ENCODE results near the gene FAM32A. TPM values are rescaled to one million over a fixed set of nuclear protein-coding genes. Genes with fewer than 3 reads are reported as not detected.

FAM32A gene
- total and polyA plus RNA-seq, 2 of the 8 experiments (the other 6 are each of a cell fraction or from before 2014, with no cell fraction given) = 75.6 to 105 TPM

DNA sequence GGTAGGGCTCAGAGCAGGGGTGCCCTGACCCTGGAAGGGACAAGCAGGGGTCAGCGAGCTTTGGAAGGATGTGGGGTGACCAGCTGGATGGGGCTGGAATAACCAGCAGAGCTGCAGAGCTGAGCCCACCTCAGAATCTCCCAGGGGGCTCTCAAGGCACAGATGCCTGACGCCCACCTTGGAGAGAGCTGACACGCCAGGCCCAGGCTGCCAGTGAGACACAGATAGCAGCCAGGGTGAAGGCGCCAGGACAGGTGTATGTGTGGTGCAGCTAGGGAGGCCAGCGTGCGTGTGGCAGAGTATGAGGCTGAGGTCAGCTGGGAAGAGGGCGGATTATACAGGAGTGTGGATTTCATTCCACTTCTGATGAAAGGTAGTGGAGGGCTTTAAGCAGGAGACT, 21.4 kb downstream of the FAM32A start:
- 86% methylated on average over 7 of the region's 7 CpGs; no CpG with 5 or more reads in 1 of the 2 experiments for WGBS, 2 experiments (ENCODE audit: extremely low coverage in 1 of 2, insufficient coverage in 1 of 2, insufficient read length in 1 of 2, insufficient replicate concordance in 2 of 2, low coverage in 1 of 2, low lambda C conversion rate in 2 of 2, missing lambda C conversion rate in 1 of 2)
- H3K27ac ChIP-seq (ENCODE audit: low read depth, low read length) = no peak overlapping the region
- POLR2A ChIA-PET (ENCODE audit: partially characterized antibody) = interaction anchor here (0.8 to 1.2 kb wide), 2 partner anchors 17 to 21 kb away, joined by 3 read pairs; partner anchors contain the start of gene FAM32A
- TF ChIP-seq ZNF274 (IDR thresholded peaks at IDR 0.05; ENCODE audit: borderline replicate concordance, extremely low read depth, low read length) = no peak
- TF ChIP-seq CREB1 (IDR thresholded peaks at IDR 0.05) = no peak
- TF ChIP-seq, protein P1, sequence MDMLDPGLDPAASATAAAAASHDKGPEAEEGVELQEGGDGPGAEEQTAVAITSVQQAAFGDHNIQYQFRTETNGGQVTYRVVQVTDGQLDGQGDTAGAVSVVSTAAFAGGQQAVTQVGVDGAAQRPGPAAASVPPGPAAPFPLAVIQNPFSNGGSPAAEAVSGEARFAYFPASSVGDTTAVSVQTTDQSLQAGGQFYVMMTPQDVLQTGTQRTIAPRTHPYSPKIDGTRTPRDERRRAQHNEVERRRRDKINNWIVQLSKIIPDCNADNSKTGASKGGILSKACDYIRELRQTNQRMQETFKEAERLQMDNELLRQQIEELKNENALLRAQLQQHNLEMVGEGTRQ (IDR thresholded peaks at IDR 0.05; ENCODE audit: low read length) = no peak
- TF ChIP-seq TCF12 (IDR thresholded peaks at IDR 0.05; ENCODE audit: low read depth, low read length) = no peak
- TF ChIP-seq PHF8 (conservative IDR thresholded peaks at IDR 0.05; ENCODE audit: low read depth, low read length) = no peak
- TF ChIP-seq POLR2AphosphoS5 (IDR thresholded peaks at IDR 0.05; ENCODE audit: low read depth, low read length) = no peak
- TF ChIP-seq FOSL1 (IDR thresholded peaks at IDR 0.05; ENCODE audit: insufficient read depth, low read depth, low read length) = no peak
- no peak for TF ChIP-seq KDM1A (IDR thresholded peaks at IDR 0.05; ENCODE audit: borderline replicate concordance, low read length)
- TF ChIP-seq EZH2 (IDR thresholded peaks at IDR 0.05; ENCODE audit: low read depth, low read length, severe bottlenecking) = no peak
- TF ChIP-seq CBX5 (IDR thresholded peaks at IDR 0.05; ENCODE audit: low read depth, low read length) = no peak
- TF ChIP-seq CBX8 (IDR thresholded peaks at IDR 0.05; ENCODE audit: borderline replicate concordance, low read depth, low read length) = no peak
- TF ChIP-seq SIN3A (conservative IDR thresholded peaks at IDR 0.05 in 1 of 2, IDR thresholded peaks at IDR 0.05 in 1 of 2; ENCODE audit: low read depth in 1 of 2, low read length in 2 of 2) = no peak

More for the DNA sequence above, 21.4 kb downstream of the FAM32A start:
- H2BK120ac ChIP-seq (replicated peaks; ENCODE audit: low read depth, low read length) = no peak overlapping the region
- CTCF ChIA-PET (ENCODE audit: partially characterized antibody) = interaction anchor here (1.2 to 1.4 kb wide), 2 partner anchors 39 to 176 kb away, joined by 3 to 4 read pairs; no protein-coding TSS in a partner anchor
- no peak overlapping the region for H3K14ac ChIP-seq (ENCODE audit: insufficient read length)
- H3K79me1 ChIP-seq (ENCODE audit: low read depth, low read length) = no peaks in the 10 kb centered on the region
- H3K18ac ChIP-seq (ENCODE audit: extremely low read depth, low read length) = no peak overlapping the region
- H3K27me3 ChIP-seq (replicated peaks in 1 of 4; ENCODE audit: control insufficient read depth in 3 of 4, extremely low read depth in 1 of 4, insufficient read depth in 3 of 4, low read length in 3 of 4) = no peaks in the 10 kb centered on the region
- no peak overlapping the region for H3K56ac ChIP-seq (replicated peaks; ENCODE audit: insufficient read length, low read depth, low read length)
- peaks cover 0 to 11% (median 3%) of the 10 kb centered on the region in 4 experiments; a peak in 4 of 8 replicates for H3K36me3 ChIP-seq (ENCODE audit: control insufficient read depth in 2 of 4, insufficient read depth in 4 of 4, low read length in 3 of 4)
- H2AFZ ChIP-seq (ENCODE audit: low read length) = no peak overlapping the region
- no peaks in the 10 kb centered on the region for H3K9me3 ChIP-seq (ENCODE audit: insufficient read depth in 2 of 2, low read depth in 1 of 2, low read length in 1 of 2)
- H2AK5ac ChIP-seq (ENCODE audit: low read depth, low read length) = no peak overlapping the region
- H3K4me3 ChIP-seq (ENCODE audit: extremely low read depth in 1 of 4, insufficient read depth in 2 of 4, low read depth in 3 of 4, low read length in 4 of 4) = no peak overlapping the region
- H3K79me2 ChIP-seq (ENCODE audit: control insufficient read depth in 1 of 2, insufficient read depth in 2 of 2, low read length in 2 of 2) = no peaks in the 10 kb centered on the region
- no peak overlapping the region for H3K4me2 ChIP-seq (ENCODE audit: insufficient read depth in 1 of 2, low read depth in 2 of 2, low read length in 2 of 2)
- no peak overlapping the region for H3K4ac ChIP-seq (replicated peaks; ENCODE audit: insufficient read length, low read depth, low read length)
- no peak overlapping the region for H4K91ac ChIP-seq (replicated peaks; ENCODE audit: insufficient read length, low read length)
- no peak for FAIRE-seq
- H4K20me1 ChIP-seq (replicated peaks in 1 of 2; ENCODE audit: control insufficient read depth in 1 of 2, insufficient read depth in 2 of 2, low read length in 2 of 2) = peaks cover 2 to 3% of the 10 kb centered on the region in 2 experiments
- no peak for DNase-seq (ENCODE audit: low read depth in 1 of 2, low spot score in 2 of 2)
- no peaks in the 10 kb centered on the region for H3K23me2 ChIP-seq (ENCODE audit: low read depth, low read length)
- no peak overlapping the region for H4K8ac ChIP-seq (ENCODE audit: extremely low read depth, insufficient read depth, low read length)
- no peak overlapping the region for H2BK12ac ChIP-seq (ENCODE audit: low read depth, low read length)
- H3K4me1 ChIP-seq (replicated peaks in 1 of 4; ENCODE audit: control insufficient read depth in 3 of 4, insufficient read depth in 4 of 4, low read length in 3 of 4) = no peaks in the 10 kb centered on the region
- no peak overlapping the region for H4K5ac ChIP-seq (ENCODE audit: insufficient read length, low read depth, low read length)
- no peak overlapping the region for H2BK15ac ChIP-seq (ENCODE audit: low read length)
- H3K9ac ChIP-seq (replicated peaks in 1 of 4; ENCODE audit: extremely low read depth in 1 of 4, low read depth in 3 of 4, low read length in 3 of 4) = no peak overlapping the region
- no peak overlapping the region for H2BK20ac ChIP-seq (ENCODE audit: low read length)
- H2BK5ac ChIP-seq (ENCODE audit: low read depth, low read length) = no peak overlapping the region
- no peak overlapping the region for H3K23ac ChIP-seq (ENCODE audit: insufficient read length)

Measured in H1 (cell line).